KG1 (cell line): ENCODE data around the gene MLC1.

Source experiments
- DNase-seq: peaks from one replicate; lab custom pipeline; 2025; lab: John Stamatoyannopoulos, UW

MLC1 gene

DNA sequence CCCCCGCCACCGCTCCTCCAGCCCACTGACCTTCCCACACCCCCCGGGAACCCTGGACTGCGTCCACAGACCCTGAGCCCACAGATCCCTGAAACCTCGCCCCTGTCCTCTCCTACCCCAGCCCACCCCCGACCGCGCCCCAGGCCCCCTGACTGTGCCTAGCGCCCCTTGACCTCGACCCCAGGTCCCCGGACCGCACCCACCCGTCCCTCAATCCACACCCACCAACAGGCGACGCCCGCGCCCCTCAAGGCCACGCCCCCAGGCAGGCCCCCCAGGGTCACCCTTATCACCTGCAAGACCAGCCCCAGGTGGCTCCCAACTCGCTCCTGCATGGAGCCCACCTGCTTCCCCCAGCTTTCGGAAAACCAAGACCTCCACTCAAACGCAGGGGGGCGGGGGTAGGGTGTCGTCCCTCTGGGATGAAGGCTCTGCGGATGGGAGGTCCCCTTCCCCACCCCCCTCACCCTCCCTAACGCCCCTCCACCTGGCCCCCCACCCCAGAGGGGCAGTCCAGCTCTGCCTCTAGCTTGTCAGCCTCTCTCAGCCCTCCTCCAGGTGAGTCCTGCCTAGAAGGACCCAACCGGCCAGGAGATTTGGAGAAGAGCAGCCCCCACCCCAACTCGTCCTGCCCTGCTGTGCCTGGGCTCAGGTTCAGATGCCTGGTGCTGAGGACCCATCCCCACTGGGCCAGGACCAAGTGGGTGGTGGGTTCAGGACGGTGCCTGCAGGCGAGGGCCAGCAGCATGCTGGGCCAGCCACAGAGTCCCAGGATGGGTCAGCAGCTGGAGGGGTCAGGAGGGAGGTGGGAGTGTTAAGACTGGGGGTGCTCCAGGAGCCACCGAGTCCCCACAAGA lies 69.5 kb downstream of the MLC1 start:
- DNase-seq, result no peak

DNA sequence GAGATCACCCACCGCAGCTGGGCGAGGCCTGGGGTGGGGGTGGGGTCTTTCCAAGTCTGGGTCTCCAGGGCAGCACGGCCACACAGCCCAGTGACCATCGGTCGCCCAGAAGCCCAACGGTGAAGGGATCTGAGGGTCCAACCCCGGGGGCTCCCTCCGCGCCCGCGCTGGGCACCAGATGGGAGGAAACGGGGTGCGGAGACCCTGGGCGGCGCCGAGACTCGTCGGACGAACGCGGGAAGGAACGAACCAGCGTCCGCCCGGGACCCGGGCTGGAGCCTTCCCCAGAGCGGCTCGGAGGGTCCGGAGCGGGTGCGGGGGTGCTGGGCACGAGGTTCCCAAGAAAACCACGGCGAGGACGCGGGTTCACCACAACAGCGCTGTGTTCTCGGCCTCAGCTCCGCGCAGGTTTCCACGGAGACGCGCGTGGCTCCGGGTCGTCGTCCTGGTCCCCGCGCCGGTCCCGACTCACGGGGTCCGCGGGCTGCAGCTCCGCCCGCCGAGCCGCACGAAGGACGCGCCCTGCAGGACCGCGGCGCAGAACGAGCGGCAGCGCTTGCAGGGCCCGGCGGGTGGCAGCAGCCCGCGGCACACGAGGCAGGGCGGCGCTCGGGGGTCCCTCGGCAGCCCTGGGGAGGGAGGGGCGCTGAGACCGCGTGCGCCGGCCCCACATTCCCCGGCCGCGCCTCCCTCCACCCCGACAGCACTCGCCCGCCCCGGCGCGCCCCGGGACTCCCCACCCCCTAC lies 70.4 kb downstream of the MLC1 start:
- no peak for DNase-seq

DNA sequence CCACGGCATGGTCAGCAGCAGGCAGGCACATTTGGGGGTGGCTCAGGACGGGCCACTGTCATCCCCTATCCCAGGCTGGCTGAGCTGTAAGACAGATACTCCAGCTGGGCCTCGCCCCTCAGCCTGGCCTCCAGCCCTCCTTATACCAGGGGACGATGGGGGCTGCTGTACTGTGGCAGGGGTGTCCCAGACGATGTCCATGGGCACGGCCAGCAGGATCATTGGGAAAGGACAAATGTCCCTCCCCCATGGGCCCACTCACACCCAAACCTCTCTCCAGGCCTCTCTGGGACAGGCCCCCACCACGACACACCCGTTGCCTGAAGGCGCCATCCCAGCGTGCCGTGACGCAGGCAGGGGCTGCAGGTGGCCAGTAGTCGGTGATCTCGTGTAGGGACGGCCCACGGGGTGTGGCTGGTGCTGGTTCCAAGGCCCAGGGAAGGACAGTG lies 71.1 kb downstream of the MLC1 start:
- DNase-seq, result no peak

DNA sequence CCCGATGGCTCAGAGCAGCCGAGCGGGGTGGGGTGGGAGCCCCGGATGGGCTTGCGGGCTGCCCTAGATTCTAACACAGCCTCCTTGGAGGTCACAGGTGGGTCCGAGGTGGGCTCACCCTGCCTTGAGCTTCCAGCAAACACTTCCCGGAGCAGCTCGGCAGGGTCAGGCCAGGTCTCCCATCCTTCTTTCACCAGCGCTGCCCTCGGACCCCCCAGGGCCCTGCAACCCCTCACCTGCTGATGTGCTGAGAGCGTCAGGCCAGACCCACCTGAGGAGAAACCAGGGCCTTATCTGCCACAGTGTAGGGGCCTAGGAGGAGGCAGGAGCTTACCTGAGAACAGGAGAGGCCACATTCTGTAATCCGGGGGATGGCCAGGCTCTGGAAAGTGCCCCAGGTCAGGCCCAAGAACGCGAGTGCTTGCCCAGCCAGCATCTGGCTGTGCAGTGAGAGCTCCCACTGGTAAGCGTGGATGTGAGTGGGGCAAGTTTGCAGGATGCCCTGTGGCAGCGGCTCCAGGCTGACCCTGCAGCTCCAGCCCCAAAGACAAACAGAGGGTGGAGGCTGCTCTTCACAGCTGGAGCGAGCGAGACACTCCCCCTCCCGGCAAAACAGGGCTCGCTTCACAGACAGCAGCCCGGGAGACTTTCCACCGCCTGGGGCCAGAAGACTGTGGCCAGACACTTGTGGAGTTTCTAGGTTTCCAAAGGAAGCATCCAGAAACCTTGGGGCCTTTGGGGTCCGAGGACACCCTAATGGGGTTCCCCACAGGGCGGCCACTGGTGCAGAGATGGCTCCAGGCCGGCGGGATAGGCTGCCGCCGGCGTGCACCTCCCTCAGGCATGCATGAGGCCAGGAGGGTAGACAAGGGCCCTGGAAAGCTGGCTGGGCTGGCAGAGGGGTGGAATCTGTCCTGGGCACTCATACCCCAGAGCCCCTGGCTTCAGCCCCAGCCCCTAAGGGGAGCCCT lies 72.7 kb downstream of the MLC1 start, which contains the start of gene IL17REL:
TSS of gene IL17REL (minus strand) at position 555 of the 971 bp plus-strand sequence. CDS start at position 436, 119 bp downstream.
- DNase-seq, result no peak

DNA sequence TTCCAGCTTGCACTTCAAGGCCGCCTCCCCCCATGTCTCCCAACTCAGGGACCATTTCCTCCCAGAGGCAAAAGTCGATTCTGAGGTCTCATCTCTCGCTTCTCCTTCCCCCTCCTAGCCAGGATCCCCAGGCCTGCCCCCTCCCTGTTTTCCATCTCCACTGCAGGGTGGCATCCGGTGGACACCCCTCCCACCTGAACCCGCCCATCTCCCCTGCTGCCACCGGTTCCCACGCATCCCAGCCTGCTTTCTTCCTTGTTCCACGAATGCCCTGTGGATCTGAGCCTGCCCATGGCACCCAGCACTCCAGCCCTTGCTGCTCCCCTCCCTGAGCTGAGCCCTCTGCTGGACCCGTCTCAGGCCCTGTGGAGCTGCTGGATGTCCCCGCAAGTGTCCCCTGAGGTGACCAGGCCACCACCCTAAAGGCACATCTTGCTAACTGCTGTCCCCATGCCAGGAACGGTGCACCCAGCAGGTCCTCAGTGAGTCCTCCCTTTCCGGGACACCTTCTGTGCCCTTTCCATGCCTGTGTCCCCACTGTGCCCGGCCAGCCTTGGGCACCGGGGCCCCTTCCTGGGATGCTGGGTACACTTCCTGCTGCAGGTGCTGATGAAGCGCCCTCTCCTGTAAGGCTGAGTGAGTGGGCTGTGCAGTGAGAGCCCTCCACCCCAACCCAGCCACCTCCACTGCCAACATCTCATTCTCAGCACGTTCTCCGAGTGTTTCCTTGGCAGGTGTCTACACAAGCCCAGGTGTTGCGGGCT lies 73.6 kb downstream of the MLC1 start:
- no peak for DNase-seq

DNA sequence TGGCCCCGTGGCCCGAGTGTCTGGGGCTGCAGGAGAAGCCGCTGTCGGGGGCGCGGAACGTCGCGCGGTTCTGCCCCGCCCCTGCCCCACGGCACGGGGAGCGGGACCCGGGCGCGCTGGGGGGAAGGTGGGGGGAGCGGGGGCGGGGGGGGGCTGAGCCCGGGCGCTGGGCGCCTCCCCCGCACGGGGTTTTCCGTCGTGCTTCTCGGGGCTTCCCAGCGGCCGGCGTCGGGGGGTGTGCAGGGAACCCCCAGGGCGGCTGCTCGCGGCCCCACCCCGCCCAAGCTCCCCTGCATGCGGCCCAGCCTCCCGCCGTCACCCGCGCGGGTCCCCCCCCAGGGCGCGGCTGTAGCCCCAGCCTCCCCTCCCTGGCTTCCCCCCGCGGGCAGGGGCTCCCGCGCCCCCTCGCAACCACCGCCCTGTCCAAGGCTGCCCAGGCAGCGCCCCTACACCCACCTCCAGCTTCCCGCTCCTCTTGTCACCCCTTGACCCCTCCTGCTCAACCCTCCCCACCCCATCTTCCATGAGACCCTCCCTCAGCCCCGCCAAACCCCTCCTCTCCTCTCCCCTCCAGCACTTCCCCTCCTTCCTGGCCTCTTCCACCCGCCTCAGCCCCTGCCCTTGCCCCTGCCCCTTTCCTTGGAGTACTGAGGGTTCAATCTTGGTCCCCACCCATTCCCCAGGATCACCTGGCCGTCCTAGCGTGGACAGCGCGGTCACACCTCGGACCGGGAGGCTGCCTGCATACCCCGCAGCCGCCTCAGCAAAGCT lies 74.4 kb downstream of the MLC1 start:
- no peak for DNase-seq

DNA sequence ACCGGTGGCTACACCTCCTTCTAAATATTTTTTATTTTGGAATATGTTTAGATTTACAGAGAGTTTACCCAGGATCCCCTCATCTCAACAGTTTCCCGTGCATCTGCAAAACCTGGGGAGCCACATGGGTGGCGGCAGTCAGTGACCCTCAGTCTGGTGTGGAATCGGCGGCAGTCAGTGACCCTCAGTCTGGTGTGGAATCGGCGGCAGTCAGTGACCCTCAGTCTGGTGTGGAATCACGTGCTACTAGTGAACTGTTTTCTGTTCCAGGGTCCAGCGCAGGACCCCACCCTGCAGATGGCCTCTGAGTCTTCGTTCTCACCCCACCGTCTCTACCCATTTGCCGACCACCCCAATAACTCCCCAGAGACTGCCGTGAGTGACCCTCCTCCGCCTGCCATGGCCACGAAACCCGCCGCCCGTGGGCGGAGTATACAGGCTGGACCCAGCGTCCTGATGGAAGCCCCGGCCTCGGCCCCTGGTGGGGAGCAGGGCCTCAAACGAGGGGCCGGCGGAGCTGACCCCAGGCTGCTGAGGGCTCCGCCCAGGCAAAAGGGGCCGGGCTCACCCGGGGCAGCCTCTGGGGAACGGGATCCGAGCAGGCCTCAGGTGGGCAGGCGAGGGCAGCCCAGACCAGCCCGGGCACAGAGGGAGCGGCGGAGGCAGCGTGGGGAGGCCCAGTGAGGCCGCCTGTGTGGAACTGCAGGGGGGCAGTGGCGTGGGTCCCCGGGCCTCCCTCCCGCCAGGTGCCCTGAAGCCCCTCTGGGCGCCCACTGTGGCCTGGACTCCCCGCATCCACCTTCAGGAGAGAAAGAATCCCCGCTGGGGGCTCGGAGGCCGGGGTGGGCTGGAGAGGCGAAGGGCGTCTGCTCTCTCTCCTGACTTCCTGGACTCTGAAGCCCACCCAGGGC lies 75.2 kb downstream of the MLC1 start:
- no peak for DNase-seq
